OCI-LY7 (cell line): ENCODE data around the gene NAPA. TPM values are rescaled to one million over a fixed set of nuclear protein-coding genes. Genes with fewer than 3 reads are reported as not detected.

Source experiments
- BruUV-seq: library from RNA; stranded (reverse); fragments of 400-500 nt; replicated peaks from 2 replicates; lab custom pipeline; 2021; lab: Mats Ljungman, UMichigan
- CTCF ChIA-PET: fragments of 300-600 bp; sonication (Branson Sonifier 250); formaldehyde crosslinking; loops from one replicate; lab custom pipeline; 2022; ENCODE audit warnings: antibody characterized with exemption; ENCODE audit not compliant: unreplicated experiment; lab: Charles Lee
- POLR2A ChIA-PET: fragments of 300-600 bp; sonication (Branson Sonifier 250); formaldehyde crosslinking; loops from one replicate; lab custom pipeline; 2022; ENCODE audit warnings: antibody characterized with exemption; lab: Charles Lee
- DNase-seq: peaks from one replicate; pipeline ENCODE4 v3.0.0-alpha.2; 2015; ENCODE audit warnings: low spot score
- H2AFZ ChIP-seq: fragments of 200-600 bp; sonication (generic), shearing (Covaris generic); 2 replicates; pipeline ENCODE4 v1.6.1; 2014; ENCODE audit warnings: mild to moderate bottlenecking, antibody characterized with exemption, low read length, moderate library complexity
- H3K27ac ChIP-seq: fragments of 200-600 bp; sonication (generic); 2 replicates; pipeline ENCODE4 v1.5.1; 2014; ENCODE audit warnings: mixed run types, low read depth, mild to moderate bottlenecking, moderate library complexity, low read length, inconsistent platforms; ENCODE audit not compliant: poor library complexity, severe bottlenecking
- H3K36me3 ChIP-seq: fragments of 200-600 bp; sonication (generic); 2 replicates; pipeline ENCODE4 v1.6.1; 2014; ENCODE audit warnings: mild to moderate bottlenecking, antibody characterized with exemption, low read length, moderate library complexity, mixed read lengths; ENCODE audit not compliant: insufficient read depth
- H3K4me1 ChIP-seq: fragments of 200-600 bp; sonication (generic); 2 replicates; pipeline ENCODE4 v1.5.1; 2014; ENCODE audit warnings: mild to moderate bottlenecking, low read length; ENCODE audit not compliant: insufficient read depth, poor library complexity, severe bottlenecking
- H3K4me2 ChIP-seq: fragments of 200-600 bp; sonication (generic); 2 replicates; pipeline ENCODE4 v1.6.1; 2014; ENCODE audit warnings: mild to moderate bottlenecking, low read length
- H3K4me3 ChIP-seq: fragments of 200-600 bp; sonication (generic); 2 replicates; pipeline ENCODE4 v1.5.1; 2014; ENCODE audit warnings: mild to moderate bottlenecking, low read depth, low read length; ENCODE audit not compliant: poor library complexity, severe bottlenecking
- H3K79me2 ChIP-seq: fragments of 200-600 bp; sonication (generic); 2 replicates; pipeline ENCODE4 v1.6.1; 2016; ENCODE audit warnings: low read depth, mild to moderate bottlenecking, low read length, moderate library complexity, mixed read lengths; ENCODE audit not compliant: insufficient read depth
- H3K9me2 ChIP-seq: fragments of 200-600 bp; sonication (generic); 2 replicates; pipeline ENCODE4 v1.6.1; 2016; ENCODE audit warnings: mild to moderate bottlenecking, low read length, mixed read lengths; ENCODE audit not compliant: insufficient read depth
- H3K9me3 ChIP-seq: fragments of 200-600 bp; sonication (generic); 2 replicates; pipeline ENCODE4 v1.6.1; 2014; ENCODE audit warnings: mild to moderate bottlenecking, mixed run types, low read length, mixed read lengths
- H4K20me1 ChIP-seq: fragments of 200-600 bp; sonication (generic); 2 replicates; pipeline ENCODE4 v1.6.1; 2014; ENCODE audit warnings: mild to moderate bottlenecking, antibody characterized with exemption, low read length, moderate library complexity, mixed read lengths; ENCODE audit not compliant: insufficient read depth
- EZH2phosphoT487 ChIP-seq: fragments of 200-600 bp; sonication (generic); IDR thresholded peaks from 2 replicates; pipeline ENCODE4 v1.6.1; 2018; ENCODE audit warnings: low read depth, borderline replicate concordance, mild to moderate bottlenecking, mixed run types, antibody characterized with exemption, low read length, moderate library complexity, mixed read lengths
- intact Hi-C: fragments of 100-400 bp; cut with micrococcal nuclease; formaldehyde crosslinking; loops from one replicate; pipeline ENCODE4 v1.10.0; 2022; ENCODE audit not compliant: unreplicated experiment
- total RNA-seq, 2 experiments: library from RNA; depleted of rRNA in 1 of 2; stranded (reverse); fragments of >200 nt in 1 of 2; shearing (Covaris generic) in 1 of 2; gene quantifications; 2 replicates each; pipeline ENCODE4 v1.2.3, GENCODE V29; 2014 to 2022
- TF ChIP-seq, protein P1 (sequence below): fragments of 200-600 bp; sonication (generic); conservative IDR thresholded peaks from 2 replicates; pipeline ENCODE4 v1.5.1; 2014; ENCODE audit warnings: mild to moderate bottlenecking, antibody characterized with exemption, low read length, moderate library complexity, mixed read lengths

NAPA gene
- total RNA-seq, 2 experiments from 2014 or later, result 56.5 to 71.4 TPM

DNA sequence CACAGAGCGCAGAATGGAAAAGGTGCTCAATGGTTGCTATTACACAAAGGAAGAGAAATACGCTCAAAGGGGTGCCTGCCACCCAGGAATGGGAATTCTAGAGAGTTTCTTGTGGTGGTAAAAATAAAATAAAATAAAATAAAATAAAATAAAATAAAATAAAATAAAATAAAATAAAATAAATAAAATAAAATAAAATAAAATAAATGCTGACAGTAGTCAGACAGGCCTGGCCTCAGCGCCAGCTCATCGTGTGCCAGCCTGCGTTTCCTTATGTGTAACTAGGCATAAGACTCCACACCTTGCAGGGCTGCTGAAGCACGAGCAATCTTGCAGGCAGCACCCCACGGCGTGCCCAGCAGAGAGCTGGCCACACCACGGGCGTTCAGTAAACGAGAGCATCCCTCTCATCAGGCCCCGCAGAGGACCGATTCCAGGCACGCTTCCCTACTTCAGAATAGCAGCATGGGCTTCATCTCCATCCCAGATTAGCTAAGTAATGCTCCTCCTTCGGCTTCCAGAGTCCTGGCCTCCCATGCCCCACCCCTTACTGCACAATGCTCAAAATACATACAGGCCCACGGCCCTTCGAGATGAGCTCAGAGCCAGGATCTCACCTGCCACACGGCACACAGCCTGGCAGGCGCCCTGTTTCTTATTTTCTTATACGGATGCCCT lies 5.6 kb downstream of the NAPA start:
- Histone ChIP-seq H3K9me3 (no peaks in the 10 kb centered on the region), H3K4me1 (peaks cover 30% of the 10 kb centered on the region), H4K20me1 (no peaks in the 10 kb centered on the region), H3K4me2 (no peak overlapping the region), H3K9me2 (no peaks in the 10 kb centered on the region), H3K4me3 (no peak overlapping the region), H3K79me2 (peaks cover 45% of the 10 kb centered on the region), H3K27ac (no peak overlapping the region), H3K36me3 (peaks cover 4% of the 10 kb centered on the region; the same call in 1 of the 2 replicates), H2AFZ (no peak overlapping the region)
- ChIA-PET CTCF (no interaction called here), POLR2A (interaction anchor here (0.7 kb wide), 1 partner anchor 1485 kb away, joined by 3 read pairs; no protein-coding TSS in a partner anchor)
- intact Hi-C loops, result no loop called here
- no TSS peak for BruUV-seq
- no peak for DNase-seq
- TF ChIP-seq, protein P1, sequence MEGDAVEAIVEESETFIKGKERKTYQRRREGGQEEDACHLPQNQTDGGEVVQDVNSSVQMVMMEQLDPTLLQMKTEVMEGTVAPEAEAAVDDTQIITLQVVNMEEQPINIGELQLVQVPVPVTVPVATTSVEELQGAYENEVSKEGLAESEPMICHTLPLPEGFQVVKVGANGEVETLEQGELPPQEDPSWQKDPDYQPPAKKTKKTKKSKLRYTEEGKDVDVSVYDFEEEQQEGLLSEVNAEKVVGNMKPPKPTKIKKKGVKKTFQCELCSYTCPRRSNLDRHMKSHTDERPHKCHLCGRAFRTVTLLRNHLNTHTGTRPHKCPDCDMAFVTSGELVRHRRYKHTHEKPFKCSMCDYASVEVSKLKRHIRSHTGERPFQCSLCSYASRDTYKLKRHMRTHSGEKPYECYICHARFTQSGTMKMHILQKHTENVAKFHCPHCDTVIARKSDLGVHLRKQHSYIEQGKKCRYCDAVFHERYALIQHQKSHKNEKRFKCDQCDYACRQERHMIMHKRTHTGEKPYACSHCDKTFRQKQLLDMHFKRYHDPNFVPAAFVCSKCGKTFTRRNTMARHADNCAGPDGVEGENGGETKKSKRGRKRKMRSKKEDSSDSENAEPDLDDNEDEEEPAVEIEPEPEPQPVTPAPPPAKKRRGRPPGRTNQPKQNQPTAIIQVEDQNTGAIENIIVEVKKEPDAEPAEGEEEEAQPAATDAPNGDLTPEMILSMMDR, result no peak
- TF ChIP-seq EZH2phosphoT487, result no peak

GRCh38 chr19:47508721-47509120 lies 6.1 kb downstream of the NAPA start:
- no peak overlapping the region for H3K4me3 ChIP-seq
- ChIA-PET POLR2A (no interaction called here), CTCF (no interaction called here)
- no peak overlapping the region for H3K27ac ChIP-seq
- no peak for DNase-seq
- no peak for TF ChIP-seq EZH2phosphoT487
- TF ChIP-seq, protein P1, result no peak
- no peak overlapping the region for H2AFZ ChIP-seq
- peaks cover 8% of the 10 kb centered on the region; the same call in 1 of the 2 replicates for H3K36me3 ChIP-seq
- no peaks in the 10 kb centered on the region for H3K9me3 ChIP-seq
- intact Hi-C loops, result no loop called here
- no peaks in the 10 kb centered on the region for H4K20me1 ChIP-seq
- no TSS peak for BruUV-seq
- H3K9me2 ChIP-seq, result no peaks in the 10 kb centered on the region
- H3K4me1 ChIP-seq, result peaks cover 25% of the 10 kb centered on the region
- H3K79me2 ChIP-seq, result peaks cover 39% of the 10 kb centered on the region
- H3K4me2 ChIP-seq, result no peak overlapping the region

- peaks cover 19% of the 10 kb centered on the region for H3K4me1 ChIP-seq
- ChIA-PET CTCF (no interaction called here), POLR2A (no interaction called here)
- peaks cover 15% of the 10 kb centered on the region; the same call in 1 of the 2 replicates for H3K36me3 ChIP-seq
- H3K27ac ChIP-seq, result no peak overlapping the region
- no peaks in the 10 kb centered on the region for H4K20me1 ChIP-seq
- DNase-seq, result no peak
- intact Hi-C loops, result no loop called here
- no peaks in the 10 kb centered on the region for H3K9me3 ChIP-seq
- H2AFZ ChIP-seq, result no peak overlapping the region
- H3K9me2 ChIP-seq, result no peaks in the 10 kb centered on the region
- peaks cover 32% of the 10 kb centered on the region for H3K79me2 ChIP-seq
- H3K4me2 ChIP-seq, result no peak overlapping the region
- BruUV-seq, result no TSS peak
- no peak overlapping the region for H3K4me3 ChIP-seq
- TF ChIP-seq, protein P1, result no peak
- no peak for TF ChIP-seq EZH2phosphoT487
Observed at GRCh38 chr19:47507924-47508553, 6.8 kb downstream of the NAPA start.
